Lung (tissue), 12 donors: ENCODE measurements around the gene RCSD1. TPM values are rescaled to one million over a fixed set of nuclear protein-coding genes. Genes with fewer than 3 reads are reported as not detected.

Source experiments
- ATAC-seq: fragments of 200-7000 bp; cut with Tn5 transposase; one replicate; pipeline ENCODE4 v1.9.1; 2020; ENCODE audit warnings: moderate number of reproducible peaks; ENCODE audit not compliant: insufficient read depth, low FRiP score
- DNase-seq, 3 donors: peaks; one replicate each; pipeline ENCODE4 v3.0.0-alpha.2; 2013 to 2017
- H3K27ac ChIP-seq, 2 donors: one replicate each; pipeline ENCODE4 v1.5.1; 2013; ENCODE audit warnings: mild to moderate bottlenecking in 2 of 2, moderate library complexity in 2 of 2, control low read depth in 1 of 2, inconsistent platforms in 1 of 2, low read depth in 1 of 2, low read length in 1 of 2
- H3K27me3 ChIP-seq, 3 donors: one replicate each; pipeline ENCODE4 v1.5.1; 2013; ENCODE audit warnings: low read length in 2 of 3; ENCODE audit not compliant: control insufficient read depth in 3 of 3, insufficient read depth in 3 of 3
- H3K36me3 ChIP-seq, 4 donors: one replicate each; pipeline ENCODE4 v1.5.1; 2013; ENCODE audit warnings: low read length in 4 of 4, mild to moderate bottlenecking in 1 of 4, moderate library complexity in 1 of 4; ENCODE audit not compliant: control insufficient read depth in 4 of 4, insufficient read depth in 4 of 4
- H3K4me1 ChIP-seq, 5 donors: one replicate each; pipeline ENCODE4 v1.5.1; 2013; ENCODE audit warnings: low read length in 5 of 5, mild to moderate bottlenecking in 2 of 5, moderate library complexity in 1 of 5; ENCODE audit not compliant: control insufficient read depth in 5 of 5, insufficient read depth in 5 of 5
- H3K4me3 ChIP-seq: one replicate; pipeline ENCODE4 v1.5.1; 2013; ENCODE audit warnings: mild to moderate bottlenecking, control low read depth, moderate library complexity
- H3K9ac ChIP-seq, 2 donors: one replicate each; pipeline ENCODE4 v1.5.1; 2013; ENCODE audit warnings: low read length in 2 of 2, control low read depth in 1 of 2; ENCODE audit not compliant: insufficient read depth in 1 of 2
- H3K9me3 ChIP-seq, 4 donors: one replicate each; pipeline ENCODE4 v1.5.1; 2013; ENCODE audit warnings: low read length in 3 of 4, mild to moderate bottlenecking in 1 of 4, moderate library complexity in 1 of 4; ENCODE audit not compliant: control insufficient read depth in 4 of 4, insufficient read depth in 3 of 4
- CTCF ChIP-seq: IDR thresholded peaks from 2 replicates; pipeline ENCODE4 v1.5.1; 2012; ENCODE audit warnings: mild to moderate bottlenecking; ENCODE audit errors: control extremely low read depth, extremely low read depth
- WGBS, 2 donors: extraction: QIAGEN DNeasy Blood & Tissue Kit; methylation state at CpG; one replicate each; pipeline ENCODE4 v1.1.7; 2013; 5-methylcytosine and 5-hydroxymethylcytosine counted together
- polyA plus RNA-seq, 2 donors: library from polyadenylated mRNA; stranded (reverse); fragments of 200-250 nt; gene quantifications; one replicate each; pipeline ENCODE4 v1.2.1, GENCODE V29; 2013
- total RNA-seq, 2 donors: library from RNA; depleted of rRNA in 1 of 2; stranded (reverse); fragments of >200 nt in 1 of 2; gene quantifications; one replicate each; pipeline ENCODE4 v1.2.1, GENCODE V29; 2014 to 2021
- donor health status: control.
- donor health status: control.
- donor health status: Bipolar disorder and iron deficiency.
- donor health status: healthy.
- donor health status: DM: yes; HTN: yes; CAD: no.

The RCSD1 gene
- total and polyA plus RNA-seq, 4 donors: 7.6 to 29.4 (median 23.8) TPM

- peak within 1 kb of the TSS; percentile 63 to 88 for H3K9ac ChIP-seq
- no peaks in the 10 kb centered on the region for H3K9me3 ChIP-seq
- WGBS, 2 donors: 0% methylated on average over 50 to 52 of the region's 52 CpGs
- no peak for TF ChIP-seq CTCF
- H3K4me1 ChIP-seq: peaks cover 6 to 20% (median 14%) of the 10 kb centered on the region in 5 donors
- DNase-seq: peak; percentile 97 to 98 (median 97)
- H3K36me3 ChIP-seq: no peaks in the 10 kb centered on the region
- ATAC-seq: peak; percentile 99
- H3K4me3 ChIP-seq: peak within 1 kb of the TSS; percentile 91
- H3K27me3 ChIP-seq: no peaks in the 10 kb centered on the region
- peak within 1 kb of the TSS; percentile 92 to 94 for H3K27ac ChIP-seq
Measured at GRCh38 chr1:167721617-167722151, 91.7 kb downstream of the RCSD1 start, which contains the start of gene MPZL1. Gene MPZL1 (plus strand): TSS chr1:167721982. CDS start chr1:167722152, 170 bp downstream.

- ATAC-seq: peak; percentile 48
- H3K9ac ChIP-seq: peak overlapping the region; percentile 63 to 88
- no peaks in the 10 kb centered on the region for H3K36me3 ChIP-seq
- H3K27me3 ChIP-seq: no peaks in the 10 kb centered on the region
- WGBS, 2 donors: 1% methylated on average over 30 to 52 of the region's 52 CpGs
- H3K9me3 ChIP-seq: no peaks in the 10 kb centered on the region
- peaks cover 6 to 23% (median 14%) of the 10 kb centered on the region in 5 donors for H3K4me1 ChIP-seq
- H3K27ac ChIP-seq: peak overlapping the region; percentile 92 to 94
- peak overlapping the region; percentile 91 for H3K4me3 ChIP-seq
- DNase-seq: peak in 2 of 3 donors; percentile 59 to 60
- no peak for TF ChIP-seq CTCF
Measured at GRCh38 chr1:167722152-167722869, 92.3 kb downstream of the RCSD1 start.

GRCh38 chr1:167722870-167723251, 92.8 kb downstream of the RCSD1 start:
- Histone ChIP-seq H3K27me3 (no peaks in the 10 kb centered on the region), H3K36me3 (no peaks in the 10 kb centered on the region), H3K27ac (peak overlapping the region in 1 of 2 donors; percentile 92), H3K4me3 (no peak overlapping the region), H3K9me3 (no peaks in the 10 kb centered on the region), H3K9ac (peak overlapping the region; percentile 63 to 88), H3K4me1 (peaks cover 6 to 26% (median 14%) of the 10 kb centered on the region in 5 donors)
- ATAC-seq (no peak), DNase-seq (no peak)
- 21 to 22% methylated on average over 4 of the region's 4 CpGs for WGBS, 2 donors
- TF ChIP-seq CTCF: no peak
